ENCODE measurements around the gene CHL1.

Gene CHL1

GRCh38 chr3:196311-197148 is at the start of gene CHL1:
TSS of gene CHL1 (plus strand) at chr3:196763. CDS start at chr3:319777, 123,014 bp downstream.
- no peak for DNase-seq (ENCODE audit: low read depth in 2 of 3, low spot score in 1 of 3)

- DNase-seq (ENCODE audit: low read depth in 2 of 3, low spot score in 1 of 3) = no peak
Measured at GRCh38 chr3:151614-152189, 44.9 kb upstream of the CHL1 start.

GRCh38 chr3:159974-160373 is 36.6 kb upstream of the CHL1 start:
- no peak for DNase-seq (ENCODE audit: low read depth in 2 of 3, low spot score in 1 of 3)

GRCh38 chr3:166071-166470 is 30.5 kb upstream of the CHL1 start:
- no peak for DNase-seq (ENCODE audit: low read depth in 2 of 3, low spot score in 1 of 3)

GRCh38 chr3:166799-167198 is 29.8 kb upstream of the CHL1 start:
- no peak for DNase-seq (ENCODE audit: low read depth in 2 of 3, low spot score in 1 of 3)

GRCh38 chr3:173886-174285 is 22.7 kb upstream of the CHL1 start:
- DNase-seq (ENCODE audit: low read depth in 2 of 3, low spot score in 1 of 3) = no peak

GRCh38 chr3:184976-185375 is 11.6 kb upstream of the CHL1 start:
- no peak for DNase-seq (ENCODE audit: low read depth in 2 of 3, low spot score in 1 of 3)

- no peak for DNase-seq (ENCODE audit: low read depth in 2 of 3, low spot score in 1 of 3)
Measured at GRCh38 chr3:192215-192929, 4.2 kb upstream of the CHL1 start.

- DNase-seq (ENCODE audit: low read depth in 2 of 3, low spot score in 1 of 3) = no peak
Measured at GRCh38 chr3:194001-194400, 2.6 kb upstream of the CHL1 start.

- DNase-seq (ENCODE audit: low read depth in 2 of 3, low spot score in 1 of 3) = no peak
Measured at GRCh38 chr3:194421-194820, 2.1 kb upstream of the CHL1 start.

GRCh38 chr3:195666-196065 is 897 bp upstream of the CHL1 start:
- no peak for DNase-seq (ENCODE audit: low read depth in 2 of 3, low spot score in 1 of 3)

- no peak for DNase-seq (ENCODE audit: low read depth in 2 of 3, low spot score in 1 of 3)
Measured at GRCh38 chr3:197149-197827, 725 bp downstream of the CHL1 start.

GRCh38 chr3:197828-198491 is 1.4 kb downstream of the CHL1 start:
- DNase-seq (ENCODE audit: low read depth in 2 of 3, low spot score in 1 of 3) = no peak

- DNase-seq (ENCODE audit: low read depth in 2 of 3, low spot score in 1 of 3) = no peak
Measured at GRCh38 chr3:199835-200234, 3.3 kb downstream of the CHL1 start.

- no peak for DNase-seq (ENCODE audit: low read depth in 2 of 3, low spot score in 1 of 3)
Measured at GRCh38 chr3:200758-201325, 4.3 kb downstream of the CHL1 start.

GRCh38 chr3:204102-204501 is 7.5 kb downstream of the CHL1 start:
- DNase-seq (ENCODE audit: low read depth in 2 of 3, low spot score in 1 of 3) = no peak

GRCh38 chr3:207973-208372 is 11.4 kb downstream of the CHL1 start:
- DNase-seq (ENCODE audit: low read depth in 2 of 3, low spot score in 1 of 3) = no peak

GRCh38 chr3:210669-211068 is 14.1 kb downstream of the CHL1 start:
- DNase-seq (ENCODE audit: low read depth in 2 of 3, low spot score in 1 of 3) = no peak

- no peak for DNase-seq (ENCODE audit: low read depth in 2 of 3, low spot score in 1 of 3)
Measured at GRCh38 chr3:212432-212831, 15.9 kb downstream of the CHL1 start.

GRCh38 chr3:217099-217813 is 20.7 kb downstream of the CHL1 start:
- DNase-seq (ENCODE audit: low read depth in 2 of 3, low spot score in 1 of 3) = no peak

Data from stimulated activated CD4-positive, alpha-beta T cell treated with anti-CD3 and anti-CD28 coated beads, Interleukin-12 subunit alpha, Interleukin-12 subunit beta, amount 100 ng/mL, for 48 hours (primary cell).